LNCAP (cell line): ENCODE results near the gene CDH13.

Source experiments
- CTCF ChIP-seq: fragments of 450-650 bp; IDR thresholded peaks from 2 replicates; pipeline ENCODE4 v1.5.1; 2017; ENCODE audit warnings: mild to moderate bottlenecking

Gene CDH13

GRCh38 chr16:83840060-83840617 lies 1213.4 kb downstream of the CDH13 start:
- TF ChIP-seq CTCF, result no peak

- TF ChIP-seq CTCF, result no peak
Observed at GRCh38 chr16:83842291-83842690, 1215.5 kb downstream of the CDH13 start.

GRCh38 chr16:83842756-83843507 lies 1216.2 kb downstream of the CDH13 start:
- TF ChIP-seq CTCF, result no peak

- TF ChIP-seq CTCF, result no peak
Observed at GRCh38 chr16:83843657-83844056, 1216.9 kb downstream of the CDH13 start.

GRCh38 chr16:83845263-83845662 lies 1218.5 kb downstream of the CDH13 start:
- TF ChIP-seq CTCF, result no peak

GRCh38 chr16:83847371-83848225 lies 1220.8 kb downstream of the CDH13 start:
- no peak for TF ChIP-seq CTCF

GRCh38 chr16:83849421-83849820 lies 1222.7 kb downstream of the CDH13 start:
- TF ChIP-seq CTCF, result no peak
